ENCODE results near the gene ING2. TPM values are rescaled to one million over a fixed set of nuclear protein-coding genes. Genes with fewer than 3 reads are reported as not detected.
"Not testable (repeated sequence)": the region's sequence is repeated elsewhere in the genome, so short reads cannot be mapped to it uniquely, and the experiment has no call there.

ING2 gene, protein sequence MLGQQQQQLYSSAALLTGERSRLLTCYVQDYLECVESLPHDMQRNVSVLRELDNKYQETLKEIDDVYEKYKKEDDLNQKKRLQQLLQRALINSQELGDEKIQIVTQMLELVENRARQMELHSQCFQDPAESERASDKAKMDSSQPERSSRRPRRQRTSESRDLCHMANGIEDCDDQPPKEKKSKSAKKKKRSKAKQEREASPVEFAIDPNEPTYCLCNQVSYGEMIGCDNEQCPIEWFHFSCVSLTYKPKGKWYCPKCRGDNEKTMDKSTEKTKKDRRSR
- 5.8 and 10.1 TPM in 2 replicates for total RNA-seq (2014; rRNA removed; shearing (Covaris generic))

DNA sequence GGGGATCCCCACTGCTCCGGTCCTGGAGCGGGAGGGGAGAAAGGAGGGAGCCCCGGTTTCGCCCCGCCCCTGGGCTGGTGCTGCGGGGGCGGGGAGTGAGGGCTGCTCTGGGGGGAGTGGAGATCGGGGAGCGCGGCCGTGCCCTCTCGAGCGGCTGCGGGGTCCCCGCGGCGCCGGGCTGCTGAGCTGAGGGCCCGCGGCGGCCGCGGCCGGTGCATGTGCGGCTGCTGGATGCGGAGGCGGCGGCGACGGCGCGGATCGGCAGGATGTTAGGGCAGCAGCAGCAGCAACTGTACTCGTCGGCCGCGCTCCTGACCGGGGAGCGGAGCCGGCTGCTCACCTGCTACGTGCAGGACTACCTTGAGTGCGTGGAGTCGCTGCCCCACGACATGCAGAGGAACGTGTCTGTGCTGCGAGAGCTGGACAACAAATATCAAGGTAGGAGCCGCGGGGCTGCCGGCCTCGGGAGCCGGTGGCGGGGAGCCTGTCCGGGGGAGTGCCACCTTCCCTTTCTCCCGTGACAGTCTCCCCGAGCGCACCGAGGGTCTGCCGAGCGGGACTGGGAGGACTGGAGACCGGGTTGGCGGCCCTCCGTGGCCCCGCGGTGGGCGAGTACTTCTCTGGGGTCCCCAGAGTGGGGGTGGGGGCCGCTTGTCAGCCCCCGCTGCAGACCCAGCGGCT is at the start of gene ING2:
ING2 (plus strand) TSS at position 129 of the 681 bp plus-strand sequence; CDS start at position 267, 138 bp downstream.
- DNase-seq (ENCODE audit: low read depth), result peak; percentile 71

DNA sequence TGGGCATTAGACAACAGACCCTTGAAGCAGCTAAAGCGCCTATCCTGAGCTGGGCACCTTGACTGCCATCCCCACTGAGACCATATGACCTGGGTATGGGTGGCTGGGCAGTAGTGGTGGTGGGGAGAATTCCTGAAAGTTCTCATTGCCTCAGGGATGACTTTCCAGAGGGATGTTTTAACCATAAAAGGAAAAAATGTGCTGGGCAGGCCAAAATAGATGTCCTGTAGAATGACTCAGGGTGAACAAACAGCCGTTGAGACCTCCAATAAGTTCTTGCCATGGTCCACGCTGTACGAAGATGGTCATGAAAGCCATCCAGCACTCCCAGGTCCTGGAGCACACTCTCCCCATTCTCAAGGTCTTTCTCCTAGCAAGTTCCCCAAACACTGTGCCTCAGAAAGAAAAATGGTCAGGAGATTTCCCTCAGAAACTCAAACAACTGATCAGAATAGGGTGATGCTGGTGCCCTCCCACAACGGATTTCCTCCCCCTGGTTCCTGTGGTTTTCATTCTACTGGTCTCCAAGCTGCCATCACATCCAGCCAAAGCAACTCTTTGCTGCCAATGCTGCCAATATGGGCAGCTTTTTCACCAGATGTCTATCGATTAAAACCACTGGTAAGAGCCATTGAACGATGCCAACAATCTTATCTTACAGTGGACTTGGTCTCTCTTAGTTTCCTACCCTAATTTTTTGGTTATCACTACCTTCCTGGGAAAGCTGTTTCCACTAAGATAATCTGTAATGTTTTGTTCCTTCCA is 49.2 kb upstream of the ING2 start:
- no peak for DNase-seq (ENCODE audit: low read depth)

DNA sequence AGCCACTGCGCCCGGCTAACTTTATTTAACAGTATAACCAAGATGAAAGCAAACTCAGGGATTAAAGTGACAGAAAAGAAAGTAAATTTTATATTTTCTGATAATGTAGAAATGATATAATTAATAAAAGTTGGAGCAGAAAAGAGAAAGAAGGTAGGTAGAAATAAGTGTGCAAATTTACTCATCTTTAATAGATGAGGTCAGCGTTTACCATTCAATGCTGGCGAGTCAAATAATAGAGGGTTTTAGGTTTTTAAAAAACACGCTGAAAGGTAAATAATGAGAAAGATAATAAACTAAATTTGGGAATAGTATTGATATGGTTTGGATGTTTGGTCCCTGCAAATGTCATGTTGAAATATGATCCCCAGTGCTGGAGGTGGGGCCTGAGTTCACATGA is 46.9 kb upstream of the ING2 start:
- no peak for DNase-seq (ENCODE audit: low read depth)

GRCh38 chr4:183463903-183464619 is 40.8 kb upstream of the ING2 start:
- DNase-seq (ENCODE audit: low read depth), result not testable (repeated sequence)

DNA sequence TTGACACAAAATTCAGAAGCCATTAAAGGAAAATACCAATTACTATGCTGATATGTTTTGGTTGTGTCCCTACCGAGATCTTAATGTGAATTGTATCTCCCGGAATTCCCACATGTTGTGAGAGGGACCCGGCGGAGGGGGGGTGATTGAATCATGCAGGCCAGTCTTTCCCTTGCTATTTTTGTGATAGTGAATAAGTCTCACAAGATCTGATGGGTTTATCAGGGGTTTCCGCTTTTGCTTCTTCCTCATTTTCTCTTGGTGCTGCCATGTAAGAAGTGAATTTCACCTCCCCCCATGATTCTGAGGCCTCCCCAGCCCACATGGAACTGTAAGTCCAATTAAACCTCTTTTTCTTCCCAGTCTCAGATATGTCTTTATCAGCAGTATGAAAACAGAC is 39.0 kb upstream of the ING2 start:
- DNase-seq (ENCODE audit: low read depth), result not testable (repeated sequence)

GRCh38 chr4:183467246-183467645 is 37.6 kb upstream of the ING2 start:
- DNase-seq (ENCODE audit: low read depth), result no peak

GRCh38 chr4:183468210-183469095 is 36.4 kb upstream of the ING2 start:
- no peak for DNase-seq (ENCODE audit: low read depth)

DNA sequence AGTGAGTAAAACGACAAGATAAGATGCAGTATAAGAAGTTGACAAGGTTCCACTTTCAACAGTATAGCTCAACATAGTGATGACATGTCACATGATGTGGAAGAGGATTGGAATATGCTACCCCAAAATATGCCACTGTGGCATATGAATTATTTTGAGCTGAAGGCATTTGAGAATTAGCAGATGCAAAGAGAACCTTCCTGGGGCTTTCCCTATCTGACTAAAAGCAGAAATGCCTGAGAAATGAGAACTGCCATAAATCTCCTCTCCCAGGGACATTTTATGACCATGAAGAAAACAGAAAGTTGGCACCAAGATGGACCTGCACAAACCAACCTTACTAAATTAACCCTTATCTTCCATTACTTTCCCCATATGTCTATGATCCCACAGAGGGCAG is 35.6 kb upstream of the ING2 start:
- DNase-seq (ENCODE audit: low read depth), result no peak

GRCh38 chr4:183469936-183470335 is 34.9 kb upstream of the ING2 start:
- no peak for DNase-seq (ENCODE audit: low read depth)

DNA sequence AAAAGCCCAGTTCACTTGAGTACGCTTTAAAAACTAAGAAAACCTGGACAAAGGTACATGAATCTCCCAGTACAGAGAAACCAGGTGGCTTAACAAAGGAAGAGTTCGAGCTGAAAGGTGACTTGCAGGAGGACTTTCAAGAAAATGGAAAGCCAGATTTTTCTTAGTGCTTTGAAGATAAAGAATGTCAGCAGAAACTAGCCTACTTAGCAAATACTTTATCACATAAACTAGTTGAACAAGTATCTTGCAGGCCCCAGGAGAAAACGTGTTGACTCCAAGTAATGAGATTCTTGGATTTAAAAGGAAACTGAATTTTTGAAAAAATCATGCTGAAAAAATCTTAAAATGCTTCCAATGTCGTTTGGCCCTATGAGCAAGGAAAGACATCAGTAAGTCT is 34.0 kb upstream of the ING2 start:
- DNase-seq (ENCODE audit: low read depth), result no peak

DNA sequence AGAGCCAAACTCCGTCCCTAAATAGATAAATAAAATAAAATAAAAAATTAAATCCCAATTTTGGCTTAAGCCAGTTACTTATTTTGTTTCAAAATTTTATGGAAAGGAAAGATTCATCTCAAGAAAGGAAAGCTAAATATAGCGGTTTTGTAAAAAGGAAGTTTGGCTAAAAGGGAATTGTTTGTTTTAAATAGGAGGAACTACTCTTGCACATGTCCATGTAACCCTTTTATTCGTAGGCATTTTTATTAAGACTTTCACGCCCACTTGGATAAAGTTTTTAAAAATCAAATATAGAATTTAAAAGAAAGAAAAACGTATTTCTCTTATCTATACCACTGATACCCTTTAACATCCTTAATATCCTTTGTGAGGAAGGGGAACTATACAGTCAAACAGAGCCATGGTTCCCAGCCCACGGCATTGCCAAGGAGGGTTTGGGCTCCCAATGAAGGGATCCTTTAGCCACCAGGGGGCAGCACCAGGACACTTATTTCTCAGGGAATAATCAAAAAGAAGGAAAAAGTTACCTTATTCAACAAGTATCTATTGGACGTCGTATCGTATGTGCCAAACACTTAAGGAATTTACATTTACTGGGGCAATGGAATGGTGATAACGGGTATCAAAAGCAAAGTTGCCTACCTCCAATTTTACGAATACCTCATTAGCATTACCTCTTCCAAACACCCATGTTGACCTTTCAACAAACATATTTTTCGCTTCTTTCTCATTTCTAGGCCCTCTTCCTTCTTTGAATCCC is 32.7 kb upstream of the ING2 start:
- DNase-seq (ENCODE audit: low read depth), result peak; percentile 49

- DNase-seq (ENCODE audit: low read depth), result no peak
These were observed 26.7 kb upstream of the ING2 start for GRCh38 chr4:183478123-183478522.

GRCh38 chr4:183478926-183479325 is 25.9 kb upstream of the ING2 start:
- no peak for DNase-seq (ENCODE audit: low read depth)

DNA sequence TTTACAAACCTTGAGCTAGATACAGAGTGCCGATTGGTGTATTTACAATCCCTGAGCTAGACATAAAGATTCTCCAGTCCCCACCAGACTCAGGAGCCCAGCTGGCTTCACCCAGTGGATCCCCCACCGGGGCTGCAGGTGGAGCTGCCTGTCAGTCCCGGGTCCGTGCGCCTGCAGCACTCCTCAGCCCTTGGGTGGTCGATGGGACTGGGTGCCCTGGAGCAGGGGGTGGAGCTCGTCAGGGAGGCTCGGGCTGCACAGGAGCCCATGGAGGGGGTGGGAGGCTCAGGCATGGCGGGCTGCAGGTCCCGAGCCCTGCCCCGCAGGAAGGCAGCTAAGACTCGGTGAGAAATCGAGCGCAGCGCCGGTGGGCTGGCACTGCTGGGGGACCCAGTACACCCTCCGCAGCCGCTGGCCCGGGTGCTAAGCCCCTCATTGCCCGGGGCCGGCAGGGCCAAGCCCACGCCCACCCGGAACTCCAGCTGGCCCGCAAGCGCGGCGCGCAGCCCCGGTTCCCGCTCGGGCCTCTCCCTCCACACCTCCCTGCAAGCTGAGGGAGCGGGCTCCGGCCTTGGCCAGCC is 22.3 kb upstream of the ING2 start:
- DNase-seq (ENCODE audit: low read depth), result not testable (repeated sequence)

- DNase-seq (ENCODE audit: low read depth), result no peak
These were observed 20.9 kb upstream of the ING2 start for GRCh38 chr4:183483997-183484396.

GRCh38 chr4:183485411-183486160 is 19.3 kb upstream of the ING2 start:
- peak; percentile 58 for DNase-seq (ENCODE audit: low read depth)

DNA sequence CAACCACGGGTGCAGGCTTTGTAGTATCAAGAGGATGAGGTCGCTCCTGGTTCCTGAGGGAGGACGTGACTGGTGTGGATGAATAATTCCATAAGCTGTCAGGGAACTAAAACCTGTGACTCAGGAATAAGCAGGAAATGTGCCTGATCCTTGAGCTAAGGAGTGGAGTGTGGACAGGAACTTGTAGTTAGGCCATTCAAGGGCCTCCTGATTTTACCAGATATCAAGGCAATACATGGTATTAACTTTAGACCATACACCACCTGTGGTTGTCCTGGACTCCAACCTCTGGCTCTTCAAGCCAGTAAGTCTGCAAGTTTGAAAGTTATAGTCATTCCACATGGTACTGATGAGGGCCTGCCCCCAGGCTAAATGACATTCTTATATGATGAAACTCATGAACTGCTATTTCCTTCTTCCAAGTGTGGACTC is 12.1 kb upstream of the ING2 start:
- DNase-seq (ENCODE audit: low read depth), result peak; percentile 60

GRCh38 chr4:183493246-183493645 is 11.6 kb upstream of the ING2 start:
- DNase-seq (ENCODE audit: low read depth), result peak; percentile 2

- DNase-seq (ENCODE audit: low read depth), result no peak
These were observed 9.7 kb upstream of the ING2 start for GRCh38 chr4:183495184-183495583.

Measured in Daoy (cell line).